GM18858 (cell line): Measurements from ENCODE around the gene ADRA2A.

ENCODE experiments used
- ATAC-seq: cut with Tn5 transposase; IDR thresholded peaks from one replicate; pipeline ENCODE4 v1.9.1; 2021; ENCODE audit not compliant: unreplicated experiment

ADRA2A gene

DNA sequence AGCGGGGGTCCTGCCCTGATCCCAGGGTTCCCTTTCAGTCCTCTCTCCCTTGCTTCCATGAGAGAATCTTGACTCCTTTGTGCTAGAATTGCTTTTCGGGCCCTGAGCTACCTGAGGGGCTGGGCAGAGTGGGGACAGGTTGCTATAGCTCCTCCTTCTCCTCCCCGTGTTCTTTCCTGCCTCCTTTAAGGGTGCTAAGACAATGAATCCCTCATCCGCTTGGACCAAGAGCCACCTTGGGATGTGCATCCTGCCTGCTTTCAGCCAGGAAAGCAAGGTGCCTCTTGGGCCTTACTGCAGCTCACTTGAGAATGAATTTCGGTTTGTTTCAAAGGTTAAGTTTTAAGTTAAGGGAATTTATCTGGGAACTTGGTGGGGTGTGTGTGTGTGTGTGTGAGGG lies 53.6 kb downstream of the ADRA2A start:
- ATAC-seq = no peak
